K562 (cell line): Measurements from ENCODE around the gene SEC23A. TPM values are rescaled to one million over a fixed set of nuclear protein-coding genes. Genes with fewer than 3 reads are reported as not detected.

Source experiments
- ATAC-seq: fragments of 200-7000 bp; cut with Tn5 transposase; 3 replicates; pipeline ENCODE4 v1.9.1; 2020; ENCODE audit warnings: moderate library complexity
- BruUV-seq: library from RNA; stranded (reverse); fragments of 400-500 nt; replicated peaks from 2 replicates; lab custom pipeline; 2021; lab: Mats Ljungman, UMichigan
- CTCF ChIA-PET: fragments of 300-600 bp; formaldehyde crosslinking; extraction: SDS; loops from one replicate; lab custom pipeline; 2021; ENCODE audit warnings: low intra/inter-chr PET ratio; lab: Yijun Ruan, JAX
- POLR2A ChIA-PET: fragments of 300-600, 350-650 bp; sonication (Branson Sonifier 250); formaldehyde crosslinking; extraction: SDS; loops from one replicate; lab custom pipeline; 2021; ENCODE audit warnings: antibody characterized with exemption, inconsistent platforms; lab: Yijun Ruan, JAX
- DNase-seq, 4 experiments: peaks; one replicate each; pipeline versions ENCODE4 v3.0.0 to v3.0.0-alpha.2; 2011 to 2018; ENCODE audit warnings: low spot score in 3 of 4, mixed read lengths in 3 of 4; ENCODE audit errors: extremely low read depth in 1 of 4
- FAIRE-seq: peaks from 2 replicates; lab custom pipeline; 2011; peaks lifted over from hg19 to GRCh38; lab: Jason Lieb, UNC
- H2AFZ ChIP-seq: 2 replicates; pipeline ENCODE4 v1.6.0; 2011; ENCODE audit warnings: low read depth, low read length, control low read depth, inconsistent platforms
- H3K27ac ChIP-seq: fragments of 200-600 bp; 3 replicates; pipeline ENCODE4 v1.8.0; 2011; ENCODE audit warnings: low read depth, mild to moderate bottlenecking, control low read depth, inconsistent platforms, low read length, moderate library complexity, mixed read lengths; ENCODE audit errors: extremely low read depth
- H3K27me3 ChIP-seq, 2 experiments: fragments of 300-600 bp in 1 of 2; 2 replicates in 1 of 2; 3 replicates in 1 of 2; pipeline versions ENCODE4 v1.6.0 to v1.8.0; 2011; ENCODE audit warnings: inconsistent platforms in 2 of 2, low read length in 2 of 2, mild to moderate bottlenecking in 1 of 2, mixed read lengths in 1 of 2, moderate library complexity in 1 of 2; ENCODE audit not compliant: control insufficient read depth in 2 of 2, insufficient read depth in 2 of 2
- H3K36me3 ChIP-seq: fragments of 300-600 bp; 3 replicates; pipeline ENCODE4 v1.8.0; 2011; ENCODE audit warnings: mild to moderate bottlenecking, low read length, inconsistent platforms; ENCODE audit not compliant: control insufficient read depth, insufficient read depth
- H3K4me1 ChIP-seq, 2 experiments: fragments of 200-600 bp in 1 of 2; replicated peaks in 1 of 2; 2 replicates in 1 of 2; 3 replicates in 1 of 2; pipeline versions ENCODE4 v1.5.1 to v1.8.0; 2011; ENCODE audit warnings: inconsistent platforms in 2 of 2, low read length in 2 of 2, mild to moderate bottlenecking in 1 of 2, mixed read lengths in 1 of 2, moderate library complexity in 1 of 2; ENCODE audit not compliant: control insufficient read depth in 2 of 2, insufficient read depth in 2 of 2
- H3K4me2 ChIP-seq: 2 replicates; pipeline ENCODE4 v1.6.1; 2011; ENCODE audit warnings: low read length, control low read depth, inconsistent platforms, mixed read lengths; ENCODE audit not compliant: insufficient read depth
- H3K4me3 ChIP-seq: fragments of 200-600 bp; sonication (generic), shearing (Covaris generic); 2 replicates; pipeline ENCODE4 v1.5.1; 2016; ENCODE audit warnings: control low read depth, inconsistent platforms
- H3K79me2 ChIP-seq: fragments of 200-600 bp; 3 replicates; pipeline ENCODE4 v1.8.0; 2011; ENCODE audit warnings: low read length, inconsistent platforms; ENCODE audit not compliant: control insufficient read depth, insufficient read depth
- H3K9ac ChIP-seq, 2 experiments: 2 replicates each; pipeline versions ENCODE4 v1.6.0 to v1.6.1; 2011; ENCODE audit warnings: low read depth in 2 of 2, low read length in 2 of 2, control low read depth in 1 of 2, inconsistent platforms in 1 of 2, mild to moderate bottlenecking in 1 of 2, mixed read lengths in 1 of 2; ENCODE audit not compliant: insufficient read depth in 1 of 2
- H3K9me1 ChIP-seq: one replicate; pipeline ENCODE4 v1.6.0; 2011; ENCODE audit warnings: inconsistent platforms, mild to moderate bottlenecking, low read length, moderate library complexity; ENCODE audit not compliant: control insufficient read depth, insufficient read depth
- H3K9me3 ChIP-seq: replicated peaks from 2 replicates; pipeline ENCODE4 v1.5.1; 2011; ENCODE audit warnings: low read depth, low read length, inconsistent platforms; ENCODE audit not compliant: control insufficient read depth, insufficient read depth
- H4K20me1 ChIP-seq: replicated peaks from 2 replicates; pipeline ENCODE4 v1.6.1; 2011; ENCODE audit warnings: low read length, inconsistent platforms, mixed read lengths; ENCODE audit not compliant: control insufficient read depth, insufficient read depth
- CEBPB ChIP-seq: fragments of 450-650 bp; IDR thresholded peaks from 2 replicates; pipeline ENCODE4 v1.6.1; 2016; ENCODE audit warnings: missing genetic modification characterization, missing compliant biosample characterization
- CSDE1 ChIP-seq, 2 experiments: fragments of 450-650 bp; IDR thresholded peaks; 2 replicates each; pipeline ENCODE4 v1.6.1; 2016; ENCODE audit warnings: mild to moderate bottlenecking in 1 of 2
- CXXC5 ChIP-seq: fragments of 250-450 bp; sonication (Bioruptor Pico); IDR thresholded peaks from 2 replicates; pipeline ENCODE4 v1.8.0; 2022; ENCODE audit warnings: inconsistent platforms, mild to moderate bottlenecking, moderate library complexity
- KLF6 ChIP-seq: fragments of 250-450 bp; sonication (Bioruptor Pico); IDR thresholded peaks from 2 replicates; pipeline ENCODE4 v1.4.0; 2020; ENCODE audit warnings: mild to moderate bottlenecking, moderate library complexity, borderline replicate concordance
- SIN3A ChIP-seq, 2 experiments: fragments of 150-350 bp in 1 of 2; IDR thresholded peaks; 2 replicates each; pipeline ENCODE4 v1.6.1; 2011 to 2016; ENCODE audit warnings: borderline replicate concordance in 2 of 2, low read depth in 2 of 2, low read length in 2 of 2, mild to moderate bottlenecking in 2 of 2, moderate library complexity in 2 of 2; ENCODE audit not compliant: control insufficient read depth in 1 of 2
- TARDBP ChIP-seq: fragments of 450-650 bp; IDR thresholded peaks from 2 replicates; pipeline ENCODE4 v1.6.1; 2016
- ZNF764 ChIP-seq: fragments of 250-450 bp; sonication (Bioruptor Pico); IDR thresholded peaks from 2 replicates; pipeline ENCODE4 v1.4.0; 2020; ENCODE audit warnings: low read depth, mild to moderate bottlenecking, moderate library complexity
- WGBS: fragments of 100-300 bp; shearing (Covaris generic); methylation state at CpG from one replicate; pipeline ENCODE4 v1.1.6; 2016; ENCODE audit warnings: low coverage, mixed read lengths; ENCODE audit not compliant: insufficient coverage; ENCODE audit errors: missing lambda C conversion rate; 5-methylcytosine and 5-hydroxymethylcytosine counted together
- in situ Hi-C: fragments of 300-500 bp; cut with MboI; formaldehyde crosslinking; loops from 4 replicates; pipeline ENCODE4 v1.15.0; 2018; ENCODE audit warnings: inconsistent platforms, mixed read lengths
- intact Hi-C: fragments of 100-400 bp; cut with micrococcal nuclease; formaldehyde crosslinking; loops from 2 replicates; pipeline ENCODE4 v1.14.2; 2022
- polyA plus RNA-seq, 8 experiments: library from polyadenylated mRNA; depleted of rRNA in 4 of 8; stranded (reverse) in 5 of 8; unstranded in 3 of 8; fragments of >200 nt; fragmentation: Nextera tagmentation in 2 of 8; fragmentation: Illumina TruSeq in 1 of 8; extraction: Ambion mirVana in 2 of 8; extraction: Trizol in 1 of 8; gene quantifications; 2 replicates each; pipeline versions ENCODE4 v1.2.1 to v1.2.3, GENCODE V29; 2011 to 2014; ENCODE audit warnings: inconsistent platforms in 1 of 8, missing spikeins in 1 of 8
- total RNA-seq, 7 experiments: library from RNA; depleted of rRNA in 6 of 7; stranded (reverse); fragments of >200 nt in 6 of 7; fragmentation: Illumina TruSeq in 2 of 7; extraction: Trizol in 2 of 7; gene quantifications; 2 replicates each; pipeline versions ENCODE4 v1.2.1 to v1.2.3, GENCODE V29; 2011 to 2021; ENCODE audit warnings: low replicate concordance in 1 of 7
- TF ChIP-seq, protein P1 (sequence below), 2 experiments: IDR thresholded peaks; 2 replicates each; pipeline ENCODE4 v1.6.1; 2011; ENCODE audit warnings: borderline replicate concordance in 1 of 2, control low read depth in 1 of 2, low read depth in 1 of 2, low read length in 1 of 2, mild to moderate bottlenecking in 1 of 2, mixed read lengths in 1 of 2, moderate library complexity in 1 of 2; ENCODE audit not compliant: insufficient read depth in 1 of 2, insufficient read length in 1 of 2, poor library complexity in 1 of 2, severe bottlenecking in 1 of 2; ENCODE audit errors: extremely low read depth in 1 of 2
- TF ChIP-seq, protein P2 (sequence below), 2 experiments: fragments of 450-650 bp in 1 of 2; IDR thresholded peaks; 2 replicates each; pipeline ENCODE4 v1.6.1; 2011 to 2017; ENCODE audit warnings: low read depth in 2 of 2, antibody characterized with exemption in 1 of 2, borderline replicate concordance in 1 of 2, low read length in 1 of 2, mild to moderate bottlenecking in 1 of 2, mixed read lengths in 1 of 2; ENCODE audit not compliant: control insufficient read depth in 1 of 2

Gene SEC23A
- total and polyA plus RNA-seq, 9 of the 15 experiments (the other 6 are each of a cell fraction or from before 2014, with no cell fraction given) = 5.5 to 47.0 (median 14.5) TPM

DNA sequence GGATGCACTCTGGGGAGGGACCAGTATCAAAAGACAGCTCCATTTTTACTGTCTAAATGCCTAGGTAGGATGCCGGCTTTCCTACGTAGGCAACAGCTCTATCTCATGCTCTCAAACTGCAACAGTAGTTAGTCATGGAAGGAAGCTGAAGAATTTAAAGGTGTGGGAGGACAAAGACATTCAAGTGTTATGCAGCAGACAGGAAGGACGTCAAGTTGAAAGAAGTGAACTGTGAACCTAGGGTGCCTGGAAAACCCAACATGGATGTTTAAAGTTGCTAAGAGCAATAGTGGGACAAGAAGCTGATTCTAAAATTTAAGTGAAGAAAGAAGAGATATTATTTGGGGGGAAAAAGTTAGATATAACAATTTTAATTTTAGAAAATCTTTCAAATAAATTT lies 5.9 kb downstream of the SEC23A start:
- H3K36me3 ChIP-seq = peaks cover 22% of the 10 kb centered on the region; the same call in 1 of the 3 replicates
- no peaks in the 10 kb centered on the region for H3K9me1 ChIP-seq
- H3K27ac ChIP-seq = no peak overlapping the region
- no peaks in the 10 kb centered on the region for H4K20me1 ChIP-seq
- in situ Hi-C loops = no loop called here
- POLR2A ChIA-PET = no interaction called here
- H3K4me3 ChIP-seq = no peak overlapping the region
- H3K4me1 ChIP-seq = peaks cover 0 to 4% of the 10 kb centered on the region in 2 experiments; a peak in 2 of 5 replicates
- H3K9ac ChIP-seq = no peak overlapping the region
- TF ChIP-seq, protein P1, sequence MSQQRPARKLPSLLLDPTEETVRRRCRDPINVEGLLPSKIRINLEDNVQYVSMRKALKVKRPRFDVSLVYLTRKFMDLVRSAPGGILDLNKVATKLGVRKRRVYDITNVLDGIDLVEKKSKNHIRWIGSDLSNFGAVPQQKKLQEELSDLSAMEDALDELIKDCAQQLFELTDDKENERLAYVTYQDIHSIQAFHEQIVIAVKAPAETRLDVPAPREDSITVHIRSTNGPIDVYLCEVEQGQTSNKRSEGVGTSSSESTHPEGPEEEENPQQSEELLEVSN (IDR thresholded peaks at IDR 0.05; ENCODE audit: borderline replicate concordance in 1 of 2, extremely low read depth in 1 of 2, insufficient read depth in 1 of 2, insufficient read length in 1 of 2, low read depth in 1 of 2, low read length in 1 of 2, poor library complexity in 1 of 2, severe bottlenecking in 1 of 2) = no peak
- TF ChIP-seq, all 486 proteins: peak for 0
- no TSS peak for BruUV-seq
- ATAC-seq = no peak
- H2AFZ ChIP-seq = no peak overlapping the region
- H3K4me2 ChIP-seq = no peak overlapping the region
- H3K9me3 ChIP-seq = no peaks in the 10 kb centered on the region
- H3K27me3 ChIP-seq = no peaks in the 10 kb centered on the region
- intact Hi-C loops = no loop called here
- FAIRE-seq = no peak
- H3K79me2 ChIP-seq = peaks cover 1% of the 10 kb centered on the region
- peak in 1 of 4 experiments; percentile 3 for DNase-seq
- 30% methylated on average over 3 of the region's 3 CpGs for whole genome bisulfite sequencing
- CTCF ChIA-PET = no interaction called here

- H3K4me2 ChIP-seq = no peak overlapping the region
- H3K4me3 ChIP-seq = no peak overlapping the region
- no peaks in the 10 kb centered on the region for H4K20me1 ChIP-seq
- POLR2A ChIA-PET = no interaction called here
- H3K9me3 ChIP-seq = no peaks in the 10 kb centered on the region
- no peaks in the 10 kb centered on the region for H3K27me3 ChIP-seq
- CTCF ChIA-PET = no interaction called here
- intact Hi-C loops (no loop called here), in situ Hi-C loops (no loop called here)
- 98% methylated on average over 3 of the region's 3 CpGs for WGBS
- no peak overlapping the region for H3K9ac ChIP-seq
- no peaks in the 10 kb centered on the region for H3K9me1 ChIP-seq
- no peak for DNase-seq
- no peak overlapping the region for H3K27ac ChIP-seq
- no peaks in the 10 kb centered on the region; the same call in 2 of the 3 replicates for H3K79me2 ChIP-seq
- H3K4me1 ChIP-seq = no peaks in the 10 kb centered on the region; a peak in 1 of 5 replicates
- H3K36me3 ChIP-seq = peaks cover 37% of the 10 kb centered on the region; the same call in 2 of the 3 replicates
- H2AFZ ChIP-seq = no peak overlapping the region
- FAIRE-seq = no peak
- no TSS peak for BruUV-seq
- no peak for ATAC-seq
- TF ChIP-seq CXXC5 (no peak), KLF6 (CRISPR knock-in tag) (no peak), SIN3A (IDR thresholded peaks at IDR 0.05; ENCODE audit: borderline replicate concordance in 2 of 2, control insufficient read depth in 1 of 2, low read depth in 2 of 2, low read length in 2 of 2) (no peak), TARDBP (no peak), CEBPB (tag) (no peak), ZNF764 (CRISPR knock-in tag) (no peak), CSDE1 (IDR thresholded peaks at IDR 0.05) (no peak)
- TF ChIP-seq, protein P1 (IDR thresholded peaks at IDR 0.05; ENCODE audit: borderline replicate concordance in 1 of 2, extremely low read depth in 1 of 2, insufficient read depth in 1 of 2, insufficient read length in 1 of 2, low read depth in 1 of 2, low read length in 1 of 2, poor library complexity in 1 of 2, severe bottlenecking in 1 of 2) = no peak
- TF ChIP-seq, protein P2, sequence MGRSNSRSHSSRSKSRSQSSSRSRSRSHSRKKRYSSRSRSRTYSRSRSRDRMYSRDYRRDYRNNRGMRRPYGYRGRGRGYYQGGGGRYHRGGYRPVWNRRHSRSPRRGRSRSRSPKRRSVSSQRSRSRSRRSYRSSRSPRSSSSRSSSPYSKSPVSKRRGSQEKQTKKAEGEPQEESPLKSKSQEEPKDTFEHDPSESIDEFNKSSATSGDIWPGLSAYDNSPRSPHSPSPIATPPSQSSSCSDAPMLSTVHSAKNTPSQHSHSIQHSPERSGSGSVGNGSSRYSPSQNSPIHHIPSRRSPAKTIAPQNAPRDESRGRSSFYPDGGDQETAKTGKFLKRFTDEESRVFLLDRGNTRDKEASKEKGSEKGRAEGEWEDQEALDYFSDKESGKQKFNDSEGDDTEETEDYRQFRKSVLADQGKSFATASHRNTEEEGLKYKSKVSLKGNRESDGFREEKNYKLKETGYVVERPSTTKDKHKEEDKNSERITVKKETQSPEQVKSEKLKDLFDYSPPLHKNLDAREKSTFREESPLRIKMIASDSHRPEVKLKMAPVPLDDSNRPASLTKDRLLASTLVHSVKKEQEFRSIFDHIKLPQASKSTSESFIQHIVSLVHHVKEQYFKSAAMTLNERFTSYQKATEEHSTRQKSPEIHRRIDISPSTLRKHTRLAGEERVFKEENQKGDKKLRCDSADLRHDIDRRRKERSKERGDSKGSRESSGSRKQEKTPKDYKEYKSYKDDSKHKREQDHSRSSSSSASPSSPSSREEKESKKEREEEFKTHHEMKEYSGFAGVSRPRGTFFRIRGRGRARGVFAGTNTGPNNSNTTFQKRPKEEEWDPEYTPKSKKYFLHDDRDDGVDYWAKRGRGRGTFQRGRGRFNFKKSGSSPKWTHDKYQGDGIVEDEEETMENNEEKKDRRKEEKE (IDR thresholded peaks at IDR 0.05; ENCODE audit: borderline replicate concordance in 1 of 2, control insufficient read depth in 1 of 2, low read depth in 2 of 2, low read length in 1 of 2) = no peak
Observed at GRCh38 chr14:39094515-39094914, 8.5 kb downstream of the SEC23A start.
